Eye (tissue), 1 donor: ENCODE measurements around the gene MTRF1.
A peak's percentile ranks its signal among the peaks of the same experiment; 100 is the strongest.
"Not testable (repeated sequence)": the region's sequence is repeated elsewhere in the genome, so short reads cannot be mapped to it uniquely, and the experiment has no call there.

Experiments used
- DNase-seq: peaks from one replicate; pipeline ENCODE4 v3.0.0-alpha.2; 2015

Gene MTRF1

GRCh38 chr13:41279156-41279555, 15.8 kb upstream of the MTRF1 start:
- DNase-seq: not testable (repeated sequence)

- no peak for DNase-seq
Measured at GRCh38 chr13:41276824-41277223, 13.4 kb upstream of the MTRF1 start.

- no peak for DNase-seq
Measured at GRCh38 chr13:41274881-41275280, 11.5 kb upstream of the MTRF1 start.

- no peak for DNase-seq
Measured at GRCh38 chr13:41273831-41274441, 10.6 kb upstream of the MTRF1 start.

- no peak for DNase-seq
Measured at GRCh38 chr13:41271456-41272285, 8.3 kb upstream of the MTRF1 start.

GRCh38 chr13:41268764-41269163, 5.4 kb upstream of the MTRF1 start:
- DNase-seq: peak; percentile 64

GRCh38 chr13:41267106-41267505, 3.7 kb upstream of the MTRF1 start:
- no peak for DNase-seq

- DNase-seq: no peak
Measured at GRCh38 chr13:41259875-41260501, 3.4 kb downstream of the MTRF1 start.

- DNase-seq: no peak
Measured at GRCh38 chr13:41257535-41257934, 5.8 kb downstream of the MTRF1 start.

GRCh38 chr13:41254902-41255301, 8.5 kb downstream of the MTRF1 start:
- no peak for DNase-seq

- DNase-seq: no peak
Measured at GRCh38 chr13:41250993-41251392, 12.4 kb downstream of the MTRF1 start.

- peak; percentile 30 for DNase-seq
Measured at GRCh38 chr13:41246969-41247680, 16.3 kb downstream of the MTRF1 start.

GRCh38 chr13:41244556-41244955, 18.8 kb downstream of the MTRF1 start:
- DNase-seq: no peak

- DNase-seq: no peak
Measured at GRCh38 chr13:41241626-41242025, 21.8 kb downstream of the MTRF1 start.

- no peak for DNase-seq
Measured at GRCh38 chr13:41236369-41236768, 27.0 kb downstream of the MTRF1 start.

GRCh38 chr13:41232578-41233480, 30.5 kb downstream of the MTRF1 start:
- no peak for DNase-seq

GRCh38 chr13:41231786-41232185, 31.6 kb downstream of the MTRF1 start:
- no peak for DNase-seq

GRCh38 chr13:41231025-41231677, 32.2 kb downstream of the MTRF1 start:
- DNase-seq: no peak

- no peak for DNase-seq
Measured at GRCh38 chr13:41229356-41229755, 34.0 kb downstream of the MTRF1 start.

- no peak for DNase-seq
Measured at GRCh38 chr13:41224113-41225110, 39.0 kb downstream of the MTRF1 start.
